Myocyte (in vitro differentiated cells): ENCODE measurements around the gene RGS11. TPM values are rescaled to one million over a fixed set of nuclear protein-coding genes. Genes with fewer than 3 reads are reported as not detected.
A peak's percentile ranks its signal among the peaks of the same experiment; 100 is the strongest.
"Not testable (repeated sequence)": the region's sequence is repeated elsewhere in the genome, so short reads cannot be mapped to it uniquely, and the experiment has no call there.

Experiments
- DNase-seq: peaks from one replicate; pipeline ENCODE4 v3.0.0-alpha.2; 2012; ENCODE audit warnings: low read depth
- total RNA-seq: library from RNA; depleted of rRNA; stranded (reverse); fragments of >200 nt; gene quantifications from 2 replicates; pipeline ENCODE4 v1.2.3, GENCODE V29; 2014

RGS11 gene
- total RNA-seq, 1 donor from 2014 or later: 2.3 TPM

- DNase-seq: no peak
Observed at GRCh38 chr16:264440-264951, 11.2 kb downstream of the RGS11 start.

GRCh38 chr16:263944-264343 lies 11.8 kb downstream of the RGS11 start:
- DNase-seq: no peak

- DNase-seq: no peak
Observed at GRCh38 chr16:263182-263774, 12.5 kb downstream of the RGS11 start.

- DNase-seq: no peak
Observed at GRCh38 chr16:262121-262745, 13.5 kb downstream of the RGS11 start.

DNA sequence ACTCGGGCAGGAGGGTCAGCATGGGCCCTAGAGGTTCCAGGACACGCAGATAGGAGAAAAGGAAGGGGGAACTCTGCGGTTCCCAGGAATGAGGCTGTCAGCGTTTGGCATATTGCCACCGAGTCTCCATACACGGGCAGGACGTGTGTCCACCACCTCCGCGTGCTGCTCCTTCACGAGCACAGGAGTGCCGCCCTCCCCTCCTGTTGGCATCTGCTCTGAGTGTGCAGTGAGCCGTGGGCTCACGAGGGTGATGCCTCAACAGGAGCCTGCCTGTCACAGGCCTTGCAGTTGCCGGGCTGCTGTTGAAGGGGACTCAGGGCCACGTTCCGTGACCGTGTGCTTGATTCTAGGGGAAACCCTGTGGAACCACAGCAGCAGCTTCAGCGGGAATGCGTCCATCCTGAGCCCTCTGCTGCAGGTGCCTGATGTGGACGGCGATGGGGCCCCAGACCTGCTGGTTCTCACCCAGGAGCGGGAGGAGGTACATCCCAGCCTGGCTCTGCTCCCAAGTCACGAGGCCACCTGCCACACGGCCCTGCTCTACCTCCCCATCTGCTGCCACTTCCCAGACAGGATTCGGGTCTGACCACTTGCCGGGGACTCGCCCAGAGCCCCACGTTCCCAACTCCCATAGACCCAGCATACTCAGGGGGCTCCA lies 14.6 kb downstream of the RGS11 start:
- DNase-seq: no peak

DNA sequence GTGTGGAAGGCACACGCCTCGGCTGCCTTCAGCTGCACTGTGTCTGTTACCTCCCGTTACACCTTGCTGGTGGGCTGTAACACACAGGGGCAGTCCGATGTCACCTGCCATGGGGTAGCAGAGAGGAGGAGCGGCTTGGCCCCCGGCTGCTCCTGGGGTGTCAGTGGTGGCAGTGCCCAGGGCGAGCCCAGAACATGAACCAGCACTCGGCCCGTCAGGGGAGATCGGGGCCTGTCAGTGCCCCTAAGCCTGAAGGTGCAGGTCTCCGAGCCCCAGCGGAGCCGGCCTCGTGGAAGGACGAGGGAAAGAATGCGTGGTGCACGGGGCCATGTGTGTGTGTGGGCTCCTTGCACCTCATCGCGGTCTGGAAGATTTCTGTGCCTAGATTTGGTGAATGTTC lies 15.4 kb downstream of the RGS11 start:
- DNase-seq: no peak

GRCh38 chr16:259814-260253 lies 15.9 kb downstream of the RGS11 start:
- no peak for DNase-seq

DNA sequence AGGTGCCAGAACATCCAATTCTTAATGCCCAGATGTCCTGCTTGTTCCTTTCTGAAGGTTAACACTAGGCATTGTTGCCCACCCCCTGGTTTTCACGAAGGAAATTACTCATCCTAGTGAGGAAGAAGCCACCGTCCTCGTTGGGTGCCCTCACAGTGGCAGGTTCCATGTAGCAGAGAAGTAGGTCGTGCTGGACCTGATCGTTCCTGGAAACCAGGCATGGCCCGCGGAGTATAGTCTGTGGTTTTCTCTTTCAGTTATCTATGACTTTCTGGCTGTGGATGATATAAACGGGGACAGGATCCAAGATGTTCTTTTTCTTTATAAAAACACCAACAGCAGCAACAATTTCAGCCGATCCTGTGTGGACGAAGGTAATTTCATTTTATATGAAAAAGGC lies 16.5 kb downstream of the RGS11 start:
- no peak for DNase-seq

- DNase-seq: not testable (repeated sequence)
Observed at GRCh38 chr16:258091-258490, 17.7 kb downstream of the RGS11 start.

GRCh38 chr16:255183-255582 lies 20.6 kb downstream of the RGS11 start:
- DNase-seq: no peak

DNA sequence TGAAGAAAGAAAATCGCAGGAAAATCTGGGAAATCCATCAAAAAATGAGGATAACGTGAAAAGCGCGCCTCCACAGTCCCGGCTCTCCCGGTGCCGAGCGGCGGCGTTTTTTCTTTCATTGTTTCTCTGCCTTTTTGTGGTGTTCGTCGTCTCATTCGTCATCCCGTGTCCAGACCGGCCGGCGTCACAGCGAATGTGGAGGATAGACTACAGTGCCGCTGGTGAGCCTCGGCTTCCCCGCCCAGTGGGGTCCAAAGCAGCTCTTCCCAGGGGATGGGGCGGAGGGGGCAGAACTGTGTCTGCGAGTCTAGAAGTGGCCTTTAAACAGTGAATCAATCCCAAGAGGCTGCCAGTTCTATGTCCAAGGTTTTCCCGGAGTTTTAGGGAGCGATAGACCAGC lies 21.3 kb downstream of the RGS11 start:
- no peak for DNase-seq

- DNase-seq: no peak
Observed at GRCh38 chr16:253833-254232, 21.9 kb downstream of the RGS11 start.

- DNase-seq: no peak
Observed at GRCh38 chr16:252366-253337, 23.1 kb downstream of the RGS11 start.

DNA sequence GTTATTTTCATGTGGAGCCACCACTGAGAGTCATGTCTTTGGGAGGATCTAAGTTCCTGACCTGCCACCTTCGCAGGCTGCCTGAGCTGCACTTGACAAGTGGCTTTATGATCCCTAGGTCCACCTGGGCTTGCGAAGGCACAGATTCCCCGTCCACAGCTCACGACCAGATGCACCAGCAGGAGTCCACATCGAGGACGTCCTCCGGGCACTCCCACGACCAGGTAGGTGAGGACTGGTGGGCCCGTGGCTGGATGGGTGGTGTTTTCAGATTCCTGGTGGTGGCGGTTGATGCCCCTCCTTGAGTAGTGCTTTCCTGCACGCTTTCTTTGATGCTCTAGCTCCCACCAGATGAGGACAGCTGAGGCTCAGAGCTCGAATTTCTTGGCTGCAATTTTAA lies 26.3 kb downstream of the RGS11 start:
- DNase-seq: no peak

- DNase-seq: no peak
Observed at GRCh38 chr16:247027-247426, 28.7 kb downstream of the RGS11 start.

GRCh38 chr16:245105-245504 lies 30.6 kb downstream of the RGS11 start:
- no peak for DNase-seq

- DNase-seq: peak; percentile 28
Observed at GRCh38 chr16:243348-243747, 32.4 kb downstream of the RGS11 start.

GRCh38 chr16:242281-242680 lies 33.5 kb downstream of the RGS11 start:
- DNase-seq: no peak

- no peak for DNase-seq
Observed at GRCh38 chr16:240559-240958, 35.2 kb downstream of the RGS11 start.

DNA sequence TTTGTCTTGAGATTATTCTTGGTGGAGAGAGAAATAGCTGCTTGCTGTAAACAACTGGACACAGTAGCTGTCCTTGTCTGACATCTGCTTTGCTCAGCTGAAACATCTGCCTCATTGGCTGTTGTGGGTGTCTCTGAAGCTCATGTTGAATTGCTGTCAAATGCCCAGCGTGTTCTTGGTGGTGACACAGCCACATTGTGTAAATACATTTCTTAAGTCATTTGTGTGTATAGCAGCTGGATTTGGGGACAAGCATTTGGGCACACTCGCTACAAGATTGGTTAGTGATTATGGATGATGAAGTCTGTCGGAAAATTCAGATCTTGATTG lies 35.8 kb downstream of the RGS11 start:
- peak; percentile 56 for DNase-seq

DNA sequence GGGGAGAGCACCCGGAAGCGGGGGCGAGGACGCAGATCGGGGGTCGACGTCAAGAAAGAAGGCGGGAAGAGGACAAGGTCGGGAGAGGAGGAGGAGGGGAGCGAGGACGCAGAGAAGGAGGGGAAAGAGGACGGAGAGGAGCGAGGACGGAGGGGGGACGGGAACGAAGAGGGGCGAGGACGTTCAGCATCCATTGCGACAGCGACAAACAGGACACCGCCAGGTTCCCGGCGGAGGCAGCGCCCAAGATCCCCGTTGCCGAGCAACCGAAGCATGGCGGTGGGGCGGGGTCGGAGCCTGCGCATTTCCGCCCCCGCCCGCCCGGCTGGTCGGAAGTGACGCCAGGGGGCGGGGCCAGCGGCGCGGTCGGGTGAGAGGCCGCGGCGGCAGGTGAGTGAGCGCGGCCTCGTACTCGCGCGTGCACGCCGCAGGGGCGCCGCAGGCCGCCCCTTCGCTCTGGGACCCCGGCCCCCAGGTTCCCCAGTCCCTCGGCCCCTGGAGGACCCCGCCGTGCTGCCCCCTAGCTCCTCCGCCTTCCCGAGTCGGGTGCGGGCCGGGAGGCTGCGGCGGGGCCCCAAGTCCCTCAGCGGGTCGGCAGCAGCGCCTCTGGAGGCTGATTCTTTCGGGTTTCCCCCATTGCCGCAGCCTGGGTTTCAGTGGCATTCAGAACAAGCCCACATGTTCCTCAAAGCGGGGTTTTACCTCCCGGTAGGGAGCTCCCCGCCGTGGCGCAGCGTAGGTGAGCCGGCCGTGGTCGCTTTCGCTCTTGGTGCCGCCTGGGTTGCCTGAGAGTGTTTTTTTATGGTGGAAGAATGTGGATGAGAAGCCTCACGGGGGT lies 41.1 kb downstream of the RGS11 start, which contains the start of gene FAM234A:
Gene FAM234A (plus strand): TSS at position 354 of the 838 bp plus-strand sequence. CDS start 19,593 bp downstream, outside the sequence.
- DNase-seq: peak; percentile 92
